HL-60/S4 treated with phorbol 12-myristate 13-acetate at 8.2 ng/mL for 4 days and 3 days (cell line): Measurements from ENCODE around the gene GOLT1B.

ENCODE experiments used
- in situ Hi-C: fragments of 300-500 bp; cut with MboI; formaldehyde crosslinking; loops from 2 replicates; pipeline ENCODE4 v1.15.0; 2022; ENCODE audit warnings: low sequenced_read_pairs

Gene GOLT1B

GRCh38 chr12:21561158-21561557 is 59.6 kb downstream of the GOLT1B start:
- in situ Hi-C loops, result no loop called here

- in situ Hi-C loops, result no loop called here
Measured at GRCh38 chr12:21562859-21563258, 61.3 kb downstream of the GOLT1B start.

- in situ Hi-C loops, result no loop called here
Measured at GRCh38 chr12:21566223-21566906, 64.8 kb downstream of the GOLT1B start.

GRCh38 chr12:21566907-21567394 is 65.4 kb downstream of the GOLT1B start:
- in situ Hi-C loops, result no loop called here
